ENCODE data around the gene DMRT1.

DNA sequence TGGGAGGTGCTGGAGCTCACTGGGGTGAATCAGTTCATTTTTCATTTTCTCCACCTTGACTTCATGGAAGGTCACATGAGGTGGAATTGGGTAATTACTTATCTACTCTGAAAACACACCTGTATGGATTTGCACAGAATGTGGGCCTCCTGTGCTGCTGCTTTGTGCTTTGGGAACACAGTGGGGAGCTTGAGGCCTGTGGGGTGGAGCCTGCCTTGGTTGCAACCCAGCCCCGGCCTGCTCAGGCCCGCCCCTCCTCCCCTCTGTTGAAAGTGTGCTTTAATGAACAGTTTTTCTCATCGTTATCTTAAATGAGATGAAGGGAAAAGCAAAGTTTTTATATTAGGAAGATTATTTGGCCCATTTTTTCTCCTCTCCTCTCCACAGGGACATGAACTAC is 106.5 kb downstream of the DMRT1 start:
- no peak for TF ChIP-seq CTCF (IDR thresholded peaks at IDR 0.05)
- no peak for TF ChIP-seq POLR2A (IDR thresholded peaks at IDR 0.05)
